HL-60 (cell line): Measurements from ENCODE around the gene ZNF497.

Experiments used
- POLR2AphosphoS5 ChIP-seq: IDR thresholded peaks from 2 replicates; pipeline ENCODE4 v1.6.1; 2012; ENCODE audit warnings: low read depth
- SPI1 ChIP-seq: IDR thresholded peaks from 2 replicates; pipeline ENCODE4 v1.6.1; 2012; ENCODE audit warnings: low read depth, mild to moderate bottlenecking, borderline replicate concordance
- TF ChIP-seq, protein P1 (sequence below): IDR thresholded peaks from one replicate; pipeline ENCODE4 v1.5.1; 2011; ENCODE audit warnings: low read length, control low read depth, inconsistent platforms; ENCODE audit not compliant: insufficient read depth
- TF ChIP-seq, protein P2 (sequence below): IDR thresholded peaks from 2 replicates; pipeline ENCODE4 v1.6.1; 2012; ENCODE audit warnings: low read depth; ENCODE audit not compliant: insufficient replicate concordance

DNA sequence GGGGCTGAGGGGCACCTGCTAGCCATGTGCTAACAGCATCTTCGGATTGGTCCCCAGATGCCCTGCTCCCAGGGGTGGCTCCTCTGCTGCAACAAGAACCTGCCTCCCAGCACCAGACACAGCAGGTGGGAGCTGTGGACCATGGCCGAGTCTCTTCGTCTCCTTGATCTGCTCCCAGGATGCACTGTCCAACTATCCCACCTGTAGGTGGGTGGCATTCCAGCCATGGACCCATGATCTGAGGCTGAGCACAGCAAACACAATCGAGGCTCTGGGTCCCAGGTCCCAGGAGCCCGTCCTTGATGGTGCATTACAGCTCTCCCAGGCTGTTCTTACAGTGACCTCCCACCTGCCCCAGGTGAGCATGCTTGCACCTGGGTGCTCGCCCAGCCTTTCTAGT is 16.7 kb upstream of the ZNF497 start:
- TF ChIP-seq, protein P1, sequence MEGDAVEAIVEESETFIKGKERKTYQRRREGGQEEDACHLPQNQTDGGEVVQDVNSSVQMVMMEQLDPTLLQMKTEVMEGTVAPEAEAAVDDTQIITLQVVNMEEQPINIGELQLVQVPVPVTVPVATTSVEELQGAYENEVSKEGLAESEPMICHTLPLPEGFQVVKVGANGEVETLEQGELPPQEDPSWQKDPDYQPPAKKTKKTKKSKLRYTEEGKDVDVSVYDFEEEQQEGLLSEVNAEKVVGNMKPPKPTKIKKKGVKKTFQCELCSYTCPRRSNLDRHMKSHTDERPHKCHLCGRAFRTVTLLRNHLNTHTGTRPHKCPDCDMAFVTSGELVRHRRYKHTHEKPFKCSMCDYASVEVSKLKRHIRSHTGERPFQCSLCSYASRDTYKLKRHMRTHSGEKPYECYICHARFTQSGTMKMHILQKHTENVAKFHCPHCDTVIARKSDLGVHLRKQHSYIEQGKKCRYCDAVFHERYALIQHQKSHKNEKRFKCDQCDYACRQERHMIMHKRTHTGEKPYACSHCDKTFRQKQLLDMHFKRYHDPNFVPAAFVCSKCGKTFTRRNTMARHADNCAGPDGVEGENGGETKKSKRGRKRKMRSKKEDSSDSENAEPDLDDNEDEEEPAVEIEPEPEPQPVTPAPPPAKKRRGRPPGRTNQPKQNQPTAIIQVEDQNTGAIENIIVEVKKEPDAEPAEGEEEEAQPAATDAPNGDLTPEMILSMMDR: no peak
- TF ChIP-seq POLR2AphosphoS5 (no peak), SPI1 (no peak)
- TF ChIP-seq, protein P2, sequence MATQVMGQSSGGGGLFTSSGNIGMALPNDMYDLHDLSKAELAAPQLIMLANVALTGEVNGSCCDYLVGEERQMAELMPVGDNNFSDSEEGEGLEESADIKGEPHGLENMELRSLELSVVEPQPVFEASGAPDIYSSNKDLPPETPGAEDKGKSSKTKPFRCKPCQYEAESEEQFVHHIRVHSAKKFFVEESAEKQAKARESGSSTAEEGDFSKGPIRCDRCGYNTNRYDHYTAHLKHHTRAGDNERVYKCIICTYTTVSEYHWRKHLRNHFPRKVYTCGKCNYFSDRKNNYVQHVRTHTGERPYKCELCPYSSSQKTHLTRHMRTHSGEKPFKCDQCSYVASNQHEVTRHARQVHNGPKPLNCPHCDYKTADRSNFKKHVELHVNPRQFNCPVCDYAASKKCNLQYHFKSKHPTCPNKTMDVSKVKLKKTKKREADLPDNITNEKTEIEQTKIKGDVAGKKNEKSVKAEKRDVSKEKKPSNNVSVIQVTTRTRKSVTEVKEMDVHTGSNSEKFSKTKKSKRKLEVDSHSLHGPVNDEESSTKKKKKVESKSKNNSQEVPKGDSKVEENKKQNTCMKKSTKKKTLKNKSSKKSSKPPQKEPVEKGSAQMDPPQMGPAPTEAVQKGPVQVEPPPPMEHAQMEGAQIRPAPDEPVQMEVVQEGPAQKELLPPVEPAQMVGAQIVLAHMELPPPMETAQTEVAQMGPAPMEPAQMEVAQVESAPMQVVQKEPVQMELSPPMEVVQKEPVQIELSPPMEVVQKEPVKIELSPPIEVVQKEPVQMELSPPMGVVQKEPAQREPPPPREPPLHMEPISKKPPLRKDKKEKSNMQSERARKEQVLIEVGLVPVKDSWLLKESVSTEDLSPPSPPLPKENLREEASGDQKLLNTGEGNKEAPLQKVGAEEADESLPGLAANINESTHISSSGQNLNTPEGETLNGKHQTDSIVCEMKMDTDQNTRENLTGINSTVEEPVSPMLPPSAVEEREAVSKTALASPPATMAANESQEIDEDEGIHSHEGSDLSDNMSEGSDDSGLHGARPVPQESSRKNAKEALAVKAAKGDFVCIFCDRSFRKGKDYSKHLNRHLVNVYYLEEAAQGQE: no peak
